ENCODE data around the gene CNR1.

The CNR1 gene

DNA sequence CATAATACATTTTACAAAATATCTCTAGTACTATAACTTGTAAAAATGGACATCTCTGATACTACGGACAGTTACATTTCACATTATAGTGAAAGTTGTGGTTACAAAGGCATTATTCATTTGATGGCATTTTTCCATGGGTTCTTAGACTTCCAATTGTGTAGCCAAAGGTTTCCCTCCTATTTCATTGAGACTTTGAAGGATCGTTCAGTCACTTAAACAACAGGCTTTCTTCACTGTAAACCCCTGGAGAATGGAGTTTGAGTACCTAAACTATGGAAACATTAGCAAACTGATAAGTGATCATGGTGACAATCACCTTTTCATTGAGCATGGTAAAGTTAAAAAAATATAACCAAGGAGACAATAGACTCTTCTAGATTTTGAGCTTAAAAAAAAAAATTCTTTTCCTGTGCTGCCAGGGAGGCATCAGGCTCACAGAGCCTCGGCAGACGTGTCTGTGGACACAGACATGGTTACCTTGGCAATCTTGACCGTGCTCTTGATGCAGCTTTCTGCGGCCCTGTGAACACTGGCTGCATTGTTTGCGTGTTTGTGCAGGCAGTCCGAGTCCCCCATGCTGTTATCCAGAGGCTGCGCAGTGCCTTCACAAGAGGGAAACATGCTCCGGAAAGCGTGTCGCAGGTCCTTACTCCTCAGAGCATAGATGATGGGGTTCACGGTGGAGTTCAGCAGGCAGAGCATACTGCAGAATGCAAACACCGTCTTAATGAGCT, 22.6 kb downstream of the CNR1 start:
- DNase-seq (ENCODE audit: low spot score): no peak

DNA sequence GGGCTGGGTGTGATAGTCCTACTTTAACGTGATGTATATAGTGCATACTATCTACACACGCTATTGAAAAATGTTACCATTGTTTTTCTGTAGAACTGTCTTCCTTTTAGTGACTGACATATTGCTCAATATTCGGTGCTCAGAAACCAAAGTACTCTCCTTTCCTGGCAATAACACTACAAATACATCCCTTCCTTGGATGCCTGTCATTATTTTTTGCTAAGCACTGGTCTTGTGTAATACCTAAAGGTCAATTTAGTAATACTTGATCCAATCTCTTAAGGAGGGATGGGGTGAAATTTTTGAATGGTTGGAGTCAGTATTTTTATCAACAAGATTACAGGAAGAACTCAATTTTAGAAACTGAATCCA, 23.9 kb downstream of the CNR1 start:
- no peak for DNase-seq (ENCODE audit: low spot score)

DNA sequence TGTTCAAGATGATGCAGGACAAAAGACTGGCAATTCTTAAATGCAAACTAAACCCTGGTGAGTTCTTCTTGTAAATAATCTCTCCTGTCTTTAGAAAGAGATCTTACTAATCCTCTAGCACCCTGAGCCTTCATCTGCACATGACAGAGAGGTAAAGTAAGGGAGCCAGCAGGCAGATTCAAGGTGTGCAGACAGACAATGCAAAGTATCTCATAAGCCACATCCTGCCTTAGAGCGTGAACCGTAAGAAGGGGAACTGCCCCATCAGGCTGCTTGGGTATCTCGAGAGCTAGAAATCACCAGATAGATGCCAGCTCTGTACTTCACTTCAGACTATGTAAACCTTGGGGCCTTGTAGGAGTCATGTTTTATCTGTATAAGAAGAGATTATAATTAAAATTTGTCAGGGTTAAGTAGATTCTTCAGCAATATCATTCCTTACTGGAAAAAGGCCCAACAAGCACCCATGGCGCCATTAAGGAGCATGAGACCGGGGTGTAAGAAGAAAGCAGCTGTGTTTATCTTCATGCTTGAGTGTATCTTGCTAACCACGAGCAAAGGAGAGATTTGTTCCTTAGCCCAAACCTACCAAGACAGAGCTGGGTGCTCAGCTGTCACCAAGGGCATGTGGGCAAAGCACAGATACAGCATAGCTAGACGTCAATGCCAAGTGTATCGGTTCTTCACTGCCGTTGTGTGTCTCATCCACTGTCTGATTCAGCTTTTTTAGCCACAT, 24.4 kb downstream of the CNR1 start:
- no peak for DNase-seq (ENCODE audit: low spot score)

DNA sequence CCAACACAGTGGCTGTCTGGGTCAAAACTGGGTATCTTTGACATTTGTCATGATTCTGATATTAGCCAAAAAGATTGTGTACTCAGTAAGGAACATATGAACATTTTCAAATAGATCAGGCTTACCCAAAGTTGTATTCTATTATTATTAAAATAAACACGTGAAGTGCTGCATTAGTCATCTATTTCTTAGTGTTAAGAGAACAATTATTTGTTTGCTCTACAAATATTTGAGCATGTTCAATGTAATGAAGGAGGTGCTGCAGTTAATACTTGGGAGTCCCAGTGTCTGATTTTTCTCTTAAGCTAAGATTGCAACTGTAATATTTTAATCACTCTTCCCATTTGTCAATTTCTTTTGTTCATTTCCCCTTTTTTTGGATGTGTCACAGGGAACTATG, 28.2 kb downstream of the CNR1 start:
- no peak for DNase-seq (ENCODE audit: low spot score)

DNA sequence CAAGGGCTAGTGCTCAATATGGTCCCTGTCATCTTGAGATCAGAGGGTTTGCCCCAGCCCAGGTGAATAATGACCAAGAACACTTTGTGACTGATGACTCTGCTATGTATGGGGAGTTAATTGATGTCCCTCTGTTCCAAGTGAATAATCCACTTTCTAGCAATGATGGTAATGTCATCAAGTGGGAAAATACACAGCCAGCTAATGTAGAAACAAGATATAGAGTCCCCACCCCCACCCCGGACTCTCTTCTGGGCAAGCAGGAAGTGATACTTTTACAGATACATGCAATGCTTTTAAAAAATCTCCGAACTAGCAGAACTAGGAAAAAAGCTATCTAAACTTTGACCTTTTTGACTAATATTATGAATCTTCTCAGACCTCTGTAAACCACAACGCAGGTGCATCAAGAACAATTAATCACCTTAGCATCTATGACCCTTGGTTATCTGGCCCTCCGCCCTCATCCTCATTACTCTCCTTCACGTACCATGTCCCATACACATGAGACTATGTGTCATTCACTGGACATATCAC, 30.5 kb downstream of the CNR1 start:
- DNase-seq (ENCODE audit: low spot score): no peak

DNA sequence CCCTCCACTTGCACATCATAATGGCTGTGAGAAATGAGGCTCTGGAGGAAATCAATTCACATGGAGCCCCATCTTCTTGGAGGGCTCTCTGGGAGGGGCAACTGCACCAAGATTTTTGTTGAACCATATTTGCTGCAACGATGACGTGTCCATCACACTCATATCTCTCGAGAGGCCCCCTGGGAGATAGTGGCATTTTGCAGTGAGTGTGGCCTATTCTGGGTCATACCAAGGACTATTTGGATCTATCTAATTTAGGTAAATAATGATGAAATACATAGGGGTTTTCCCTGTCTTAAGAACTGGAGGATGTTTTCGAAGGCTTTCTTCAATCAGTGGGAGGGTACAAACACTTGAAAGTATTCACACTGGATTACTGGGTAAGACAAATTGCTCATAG, 31.6 kb downstream of the CNR1 start:
- no peak for DNase-seq (ENCODE audit: low spot score)

DNA sequence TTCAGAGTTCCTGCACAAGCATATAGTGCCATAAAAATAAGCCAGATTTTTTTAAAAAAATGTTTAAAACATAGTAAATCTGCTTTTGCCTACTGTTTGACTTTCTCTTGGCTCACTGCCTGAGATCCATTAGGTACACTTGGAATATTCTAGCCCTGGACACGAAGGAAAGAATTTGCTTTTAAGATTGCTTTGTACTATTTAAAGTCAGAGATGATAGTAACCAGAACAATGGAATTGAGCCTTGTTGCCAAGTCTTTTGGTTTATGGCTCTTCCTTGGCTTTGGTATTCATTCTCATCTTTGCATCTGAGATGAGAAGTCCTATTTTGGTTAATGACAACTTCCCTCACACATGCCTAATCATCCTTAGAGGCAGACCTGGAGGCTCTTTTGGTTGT, 32.4 kb downstream of the CNR1 start:
- DNase-seq (ENCODE audit: low spot score): no peak

DNA sequence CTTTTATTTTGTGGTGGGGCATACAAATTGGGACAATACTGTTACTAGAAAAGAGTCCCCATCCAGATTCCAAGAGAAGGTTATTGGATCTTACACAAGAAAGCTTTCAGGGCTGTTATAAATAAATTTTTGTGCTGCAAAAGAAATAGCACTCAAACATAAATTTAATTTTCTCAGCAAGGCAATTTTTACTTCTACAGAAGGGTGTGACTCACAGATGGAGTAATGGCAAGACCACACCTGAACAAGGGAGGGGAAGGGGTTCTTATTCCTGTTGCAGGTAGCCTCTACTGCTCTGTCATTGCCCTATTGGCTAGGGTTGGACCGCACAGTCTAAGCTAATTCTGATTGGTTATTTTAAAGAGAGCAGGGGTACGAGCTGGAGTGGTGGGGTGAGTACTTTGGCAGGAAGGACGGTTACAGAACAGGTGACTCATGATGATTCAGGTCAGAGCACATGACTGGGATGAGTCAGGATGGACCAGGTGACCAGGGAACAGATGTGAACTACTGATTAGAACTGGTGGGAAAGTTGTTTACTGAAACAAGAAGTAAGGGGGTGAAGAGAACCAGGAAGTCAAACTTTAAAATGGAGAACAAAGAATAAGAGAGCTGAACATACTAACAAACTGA, 41.1 kb downstream of the CNR1 start:
- DNase-seq (ENCODE audit: low spot score): no peak

DNA sequence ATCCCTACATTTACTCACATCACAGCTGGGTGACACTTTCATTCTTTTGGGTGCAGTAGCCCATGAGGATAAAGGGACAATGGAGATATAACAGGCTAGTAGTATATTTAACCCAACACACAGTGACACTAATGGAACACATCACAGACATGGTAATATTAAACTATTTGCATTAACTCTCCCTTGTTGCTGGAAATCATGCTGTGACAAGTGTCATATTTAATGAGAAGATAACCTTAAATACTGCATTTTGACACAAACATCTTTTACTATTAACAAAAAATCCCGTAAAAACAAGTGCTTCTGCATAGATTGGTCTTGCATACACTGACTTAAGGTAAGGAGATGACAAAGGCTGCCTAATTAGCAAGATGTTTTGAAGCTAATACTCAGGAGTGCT, 45.5 kb downstream of the CNR1 start:
- no peak for DNase-seq (ENCODE audit: low spot score)

DNA sequence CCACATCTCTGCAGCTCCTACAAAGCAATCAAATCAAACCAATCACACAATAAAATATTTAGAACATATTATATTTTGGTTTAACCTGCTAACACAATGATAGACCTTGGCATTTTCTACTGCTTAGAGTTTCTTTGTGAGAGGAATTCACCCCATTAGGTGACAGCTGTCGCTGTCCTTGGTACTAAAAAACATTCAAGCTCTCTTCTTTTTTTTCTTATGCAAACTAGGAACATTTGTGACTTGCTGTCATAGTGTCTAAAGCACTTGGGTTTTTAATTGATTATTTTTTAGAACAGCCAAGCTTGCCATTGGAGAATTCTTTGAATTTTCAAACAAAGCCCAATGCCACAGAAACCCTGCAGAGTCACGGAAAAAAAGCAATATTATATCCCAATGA, 46.4 kb downstream of the CNR1 start:
- peak; percentile 7 for DNase-seq (ENCODE audit: low spot score)

DNA sequence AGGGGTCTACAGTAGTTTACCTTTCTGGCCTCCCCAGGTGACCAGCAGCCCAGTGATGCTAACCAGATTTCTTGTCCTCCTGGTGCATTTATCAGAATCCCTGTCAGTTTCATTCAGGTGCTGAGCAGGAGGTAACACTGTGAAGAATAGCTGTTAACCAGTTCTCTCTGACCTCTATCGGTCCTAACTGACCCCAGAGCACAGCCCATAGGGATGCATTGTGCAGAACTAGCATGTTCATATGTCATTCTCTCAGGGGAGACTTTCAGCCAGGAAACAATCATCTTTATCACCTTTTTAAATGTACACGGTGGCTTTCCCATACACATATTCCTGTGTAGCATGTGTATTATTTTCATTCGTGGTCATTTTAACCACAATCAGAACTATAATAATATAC, 49.9 kb downstream of the CNR1 start:
- DNase-seq (ENCODE audit: low spot score): no peak

DNA sequence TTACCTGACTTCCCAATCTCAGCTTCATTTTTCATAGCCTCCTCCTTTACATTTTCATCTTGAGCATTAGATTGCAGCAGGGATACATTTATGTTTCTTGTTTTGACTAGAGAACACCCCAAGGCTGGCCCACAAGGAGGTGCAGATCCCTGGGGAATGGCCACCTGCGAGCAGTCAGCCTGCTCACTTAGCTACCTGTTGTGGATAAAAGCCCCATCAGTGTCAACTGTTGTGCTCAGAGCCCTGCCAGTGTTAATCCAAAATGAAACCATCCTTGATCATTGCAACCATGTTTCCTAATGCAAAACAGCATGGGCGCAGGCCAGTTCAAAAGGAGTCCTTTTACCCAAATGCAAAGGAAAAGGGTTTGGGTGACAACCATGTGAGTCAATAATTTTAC, 50.8 kb downstream of the CNR1 start:
- no peak for DNase-seq (ENCODE audit: low spot score)

DNA sequence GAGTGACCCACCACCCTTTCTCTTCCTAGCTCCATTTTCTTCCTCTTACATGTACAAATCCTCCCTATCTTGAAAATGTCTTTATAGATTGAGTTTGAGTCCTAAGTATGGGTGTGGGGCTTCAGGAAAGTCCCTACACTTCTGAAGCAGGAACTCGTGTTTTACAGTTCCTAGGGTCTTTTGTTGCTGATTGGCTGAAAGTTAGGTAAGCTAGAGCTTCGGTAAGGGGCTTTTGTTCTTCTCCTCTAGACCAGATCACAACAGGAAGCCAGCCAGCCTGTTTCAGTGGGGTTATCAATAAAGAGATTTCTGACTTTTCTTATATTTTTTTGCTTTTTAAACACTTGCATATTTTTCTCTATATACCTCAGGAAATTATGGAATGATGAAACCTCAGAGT, 51.3 kb downstream of the CNR1 start:
- DNase-seq (ENCODE audit: low spot score): no peak

DNA sequence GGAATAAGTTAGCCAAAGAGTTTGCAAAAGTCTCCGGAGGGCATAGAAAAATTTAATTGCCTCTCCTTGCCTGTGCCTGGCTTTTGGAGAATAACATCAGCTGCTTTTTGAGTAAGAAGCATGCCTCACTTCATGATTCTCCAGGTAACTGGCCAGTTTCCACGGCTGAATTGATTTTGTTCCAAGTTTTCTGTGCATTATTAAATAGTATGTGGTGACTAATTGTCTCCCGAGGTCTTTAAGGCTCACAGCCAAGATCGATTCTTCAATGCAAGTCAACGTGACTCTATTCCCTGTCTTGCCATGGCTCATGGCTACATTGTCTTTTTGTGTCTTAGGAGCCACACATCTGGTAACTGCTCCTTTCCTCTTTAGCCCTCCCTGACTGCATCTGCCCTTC, 54.2 kb downstream of the CNR1 start:
- DNase-seq (ENCODE audit: low spot score): no peak

DNA sequence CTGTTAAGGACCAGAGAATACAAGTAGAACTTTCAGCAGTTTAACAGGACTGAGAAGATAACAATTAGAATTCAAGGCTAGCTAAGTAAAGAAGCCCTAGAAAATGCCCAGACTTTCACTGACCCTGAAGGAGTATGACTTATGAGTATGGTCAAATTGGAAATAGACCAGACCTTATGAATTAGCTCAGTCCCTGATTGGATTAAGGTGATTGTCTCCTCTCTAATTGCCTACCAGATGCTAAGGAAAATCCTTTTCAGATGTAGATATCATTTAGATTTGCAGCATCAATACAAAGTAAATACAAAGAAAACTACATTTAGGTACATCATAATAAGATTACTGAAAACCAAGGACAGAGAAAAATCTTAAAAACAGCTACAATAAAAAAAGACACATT, 58.9 kb downstream of the CNR1 start:
- no peak for DNase-seq (ENCODE audit: low spot score)

DNA sequence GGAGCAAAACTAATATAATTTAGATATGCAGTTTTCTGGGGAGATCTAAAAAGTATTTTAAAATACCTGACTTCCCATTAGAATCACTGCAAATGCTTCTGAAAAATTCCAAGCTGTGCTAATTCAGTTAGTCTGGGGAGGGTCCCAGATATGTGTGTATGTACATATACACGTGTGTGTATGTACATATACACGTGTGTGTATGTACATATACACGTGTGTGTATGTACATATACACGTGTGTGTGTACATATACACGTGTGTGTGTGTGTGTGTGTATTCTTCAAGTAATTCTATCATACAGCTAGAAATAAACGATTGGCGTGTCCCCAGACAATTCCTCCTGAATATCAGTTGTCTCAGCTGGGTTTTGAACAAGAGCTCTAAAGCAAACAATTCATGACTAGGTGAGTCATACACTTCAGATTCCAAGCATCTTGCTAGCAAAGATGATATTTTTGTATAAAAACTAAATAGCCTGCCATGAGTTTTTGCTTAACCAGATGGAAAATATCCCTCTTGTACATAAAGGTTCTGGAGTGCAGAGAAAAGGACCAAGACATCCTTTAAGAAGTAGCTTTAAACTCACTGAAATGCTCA, 60.3 kb downstream of the CNR1 start:
- DNase-seq (ENCODE audit: low spot score): no peak

Data from HuH-7 (cell line).